ENCODE results near the gene LRRC47.

GRCh38 chr1:3837200-3837599 is 40.9 kb upstream of the LRRC47 start:
- TF ChIP-seq, protein P1, sequence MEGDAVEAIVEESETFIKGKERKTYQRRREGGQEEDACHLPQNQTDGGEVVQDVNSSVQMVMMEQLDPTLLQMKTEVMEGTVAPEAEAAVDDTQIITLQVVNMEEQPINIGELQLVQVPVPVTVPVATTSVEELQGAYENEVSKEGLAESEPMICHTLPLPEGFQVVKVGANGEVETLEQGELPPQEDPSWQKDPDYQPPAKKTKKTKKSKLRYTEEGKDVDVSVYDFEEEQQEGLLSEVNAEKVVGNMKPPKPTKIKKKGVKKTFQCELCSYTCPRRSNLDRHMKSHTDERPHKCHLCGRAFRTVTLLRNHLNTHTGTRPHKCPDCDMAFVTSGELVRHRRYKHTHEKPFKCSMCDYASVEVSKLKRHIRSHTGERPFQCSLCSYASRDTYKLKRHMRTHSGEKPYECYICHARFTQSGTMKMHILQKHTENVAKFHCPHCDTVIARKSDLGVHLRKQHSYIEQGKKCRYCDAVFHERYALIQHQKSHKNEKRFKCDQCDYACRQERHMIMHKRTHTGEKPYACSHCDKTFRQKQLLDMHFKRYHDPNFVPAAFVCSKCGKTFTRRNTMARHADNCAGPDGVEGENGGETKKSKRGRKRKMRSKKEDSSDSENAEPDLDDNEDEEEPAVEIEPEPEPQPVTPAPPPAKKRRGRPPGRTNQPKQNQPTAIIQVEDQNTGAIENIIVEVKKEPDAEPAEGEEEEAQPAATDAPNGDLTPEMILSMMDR (IDR thresholded peaks at IDR 0.05; ENCODE audit: insufficient read depth, low read length) = no peak
- TF ChIP-seq, protein P2, sequence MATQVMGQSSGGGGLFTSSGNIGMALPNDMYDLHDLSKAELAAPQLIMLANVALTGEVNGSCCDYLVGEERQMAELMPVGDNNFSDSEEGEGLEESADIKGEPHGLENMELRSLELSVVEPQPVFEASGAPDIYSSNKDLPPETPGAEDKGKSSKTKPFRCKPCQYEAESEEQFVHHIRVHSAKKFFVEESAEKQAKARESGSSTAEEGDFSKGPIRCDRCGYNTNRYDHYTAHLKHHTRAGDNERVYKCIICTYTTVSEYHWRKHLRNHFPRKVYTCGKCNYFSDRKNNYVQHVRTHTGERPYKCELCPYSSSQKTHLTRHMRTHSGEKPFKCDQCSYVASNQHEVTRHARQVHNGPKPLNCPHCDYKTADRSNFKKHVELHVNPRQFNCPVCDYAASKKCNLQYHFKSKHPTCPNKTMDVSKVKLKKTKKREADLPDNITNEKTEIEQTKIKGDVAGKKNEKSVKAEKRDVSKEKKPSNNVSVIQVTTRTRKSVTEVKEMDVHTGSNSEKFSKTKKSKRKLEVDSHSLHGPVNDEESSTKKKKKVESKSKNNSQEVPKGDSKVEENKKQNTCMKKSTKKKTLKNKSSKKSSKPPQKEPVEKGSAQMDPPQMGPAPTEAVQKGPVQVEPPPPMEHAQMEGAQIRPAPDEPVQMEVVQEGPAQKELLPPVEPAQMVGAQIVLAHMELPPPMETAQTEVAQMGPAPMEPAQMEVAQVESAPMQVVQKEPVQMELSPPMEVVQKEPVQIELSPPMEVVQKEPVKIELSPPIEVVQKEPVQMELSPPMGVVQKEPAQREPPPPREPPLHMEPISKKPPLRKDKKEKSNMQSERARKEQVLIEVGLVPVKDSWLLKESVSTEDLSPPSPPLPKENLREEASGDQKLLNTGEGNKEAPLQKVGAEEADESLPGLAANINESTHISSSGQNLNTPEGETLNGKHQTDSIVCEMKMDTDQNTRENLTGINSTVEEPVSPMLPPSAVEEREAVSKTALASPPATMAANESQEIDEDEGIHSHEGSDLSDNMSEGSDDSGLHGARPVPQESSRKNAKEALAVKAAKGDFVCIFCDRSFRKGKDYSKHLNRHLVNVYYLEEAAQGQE (IDR thresholded peaks at IDR 0.05; ENCODE audit: insufficient replicate concordance, low read depth) = no peak
- TF ChIP-seq SPI1 (IDR thresholded peaks at IDR 0.05; ENCODE audit: borderline replicate concordance, low read depth) (no peak), POLR2AphosphoS5 (IDR thresholded peaks at IDR 0.05; ENCODE audit: low read depth) (no peak)

Data from HL-60 (cell line).